Stimulated activated CD4-positive, alpha-beta T cell treated with anti-CD3 and anti-CD28 coated beads, Interleukin-2, amount 100 ng/mL, for 48 hours (primary cell): Measurements from ENCODE around the gene FRMD8.
A peak's percentile ranks its signal among the peaks of the same experiment; 100 is the strongest.

Experiments
- DNase-seq, 2 donors: peaks; one replicate each; pipeline ENCODE4 v3.0.0-alpha.2; 2020

FRMD8 gene

GRCh38 chr11:65386307-65387140 is at the start of gene FRMD8:
TSS of gene FRMD8 (plus strand) at chr11:65386637. CDS start at chr11:65387037, 400 bp downstream.
- DNase-seq, result peak; percentile 80 to 81

GRCh38 chr11:65338676-65339075 is 47.8 kb upstream of the FRMD8 start:
- no peak for DNase-seq

- DNase-seq, result no peak
These were observed 46.2 kb upstream of the FRMD8 start for GRCh38 chr11:65340226-65340625.

GRCh38 chr11:65341856-65342255 is 44.6 kb upstream of the FRMD8 start:
- DNase-seq, result no peak

- DNase-seq, result no peak
These were observed 34.9 kb upstream of the FRMD8 start for GRCh38 chr11:65351511-65351910.

- DNase-seq, result no peak
These were observed 33.7 kb upstream of the FRMD8 start for GRCh38 chr11:65352783-65353182.

GRCh38 chr11:65353376-65353775 is 33.1 kb upstream of the FRMD8 start:
- DNase-seq, result no peak

GRCh38 chr11:65353900-65354264 is 32.6 kb upstream of the FRMD8 start:
- DNase-seq, result no peak

GRCh38 chr11:65354265-65355012 is 32.0 kb upstream of the FRMD8 start, which contains the start of gene TIGD3:
TSS of gene TIGD3 (plus strand) at chr11:65354751. CDS start at chr11:65355809, 1,058 bp downstream.
- DNase-seq, result peak; percentile 96

GRCh38 chr11:65355013-65355775 is 31.2 kb upstream of the FRMD8 start:
- DNase-seq, result peak in 1 of 2 donors; percentile 37

GRCh38 chr11:65355776-65356393 is 30.6 kb upstream of the FRMD8 start:
- no peak for DNase-seq

- no peak for DNase-seq
These were observed 30.0 kb upstream of the FRMD8 start for GRCh38 chr11:65356394-65356972.

GRCh38 chr11:65357856-65358356 is 28.5 kb upstream of the FRMD8 start:
- no peak for DNase-seq

- DNase-seq, result no peak
These were observed 24.0 kb upstream of the FRMD8 start for GRCh38 chr11:65362320-65362931.

GRCh38 chr11:65362966-65363365 is 23.5 kb upstream of the FRMD8 start:
- DNase-seq, result no peak

GRCh38 chr11:65363770-65364169 is 22.7 kb upstream of the FRMD8 start:
- DNase-seq, result no peak

GRCh38 chr11:65366340-65366773 is 20.1 kb upstream of the FRMD8 start:
- no peak for DNase-seq

- DNase-seq, result no peak
These were observed 15.8 kb upstream of the FRMD8 start for GRCh38 chr11:65370659-65371049.

- DNase-seq, result no peak
These were observed 12.4 kb upstream of the FRMD8 start for GRCh38 chr11:65373839-65374580.

GRCh38 chr11:65375012-65375411 is 11.4 kb upstream of the FRMD8 start:
- DNase-seq, result no peak

- DNase-seq, result no peak
These were observed 10.2 kb upstream of the FRMD8 start for GRCh38 chr11:65376138-65376713.
